T47D (cell line): ENCODE results near the gene SMPD3.

ENCODE experiments used
- DNase-seq, 2 experiments: peaks; one replicate each; pipeline versions ENCODE4 v3.0.0 to v3.0.0-alpha.2; 2011 to 2012; ENCODE audit warnings: low read depth in 1 of 2, low spot score in 1 of 2
- JUND ChIP-seq: IDR thresholded peaks from 2 replicates; pipeline ENCODE4 v1.6.1; 2012; ENCODE audit warnings: low read depth
- in situ Hi-C: cut with HindIII; loops from 2 replicates; pipeline ENCODE4 v1.10.0; 2016; ENCODE audit warnings: low sequenced_read_pairs, low pct_unique_long_range_greater_than_20kb

Gene SMPD3

GRCh38 chr16:68466174-68466573 lies 17.9 kb upstream of the SMPD3 start:
- in situ Hi-C loops: no loop called here
- DNase-seq: no peak
- TF ChIP-seq JUND: no peak

- no peak for DNase-seq
- TF ChIP-seq JUND: no peak
- in situ Hi-C loops: no loop called here
Measured at GRCh38 chr16:68463904-68464303, 15.6 kb upstream of the SMPD3 start.

- in situ Hi-C loops: no loop called here
- no peak for TF ChIP-seq JUND
- no peak for DNase-seq
Measured at GRCh38 chr16:68460067-68460466, 11.8 kb upstream of the SMPD3 start.

- no peak for DNase-seq
- TF ChIP-seq JUND: no peak
- in situ Hi-C loops: no loop called here
Measured at GRCh38 chr16:68459457-68459856, 11.1 kb upstream of the SMPD3 start.

- DNase-seq: no peak
- no peak for TF ChIP-seq JUND
- in situ Hi-C loops: no loop called here
Measured at GRCh38 chr16:68458551-68458950, 10.2 kb upstream of the SMPD3 start.

- in situ Hi-C loops: no loop called here
- no peak for DNase-seq
- TF ChIP-seq JUND: no peak
Measured at GRCh38 chr16:68458101-68458500, 9.8 kb upstream of the SMPD3 start.

- in situ Hi-C loops: no loop called here
- TF ChIP-seq JUND: no peak
Measured at GRCh38 chr16:68455631-68456030, 7.3 kb upstream of the SMPD3 start.

GRCh38 chr16:68454920-68455435 lies 6.7 kb upstream of the SMPD3 start:
- no peak for TF ChIP-seq JUND
- in situ Hi-C loops: no loop called here
- no peak for DNase-seq

More at GRCh38 chr16:68455631-68456030, 7.3 kb upstream of the SMPD3 start:
- DNase-seq: no peak

- in situ Hi-C loops: no loop called here
- no peak for DNase-seq
- TF ChIP-seq JUND: no peak
Measured at GRCh38 chr16:68453816-68454215, 5.5 kb upstream of the SMPD3 start.

- in situ Hi-C loops: no loop called here
- no peak for TF ChIP-seq JUND
- no peak for DNase-seq
Measured at GRCh38 chr16:68452176-68452575, 3.9 kb upstream of the SMPD3 start.

GRCh38 chr16:68451676-68452075 lies 3.4 kb upstream of the SMPD3 start:
- no peak for DNase-seq
- in situ Hi-C loops: no loop called here
- TF ChIP-seq JUND: no peak

- DNase-seq: no peak
- no peak for TF ChIP-seq JUND
- in situ Hi-C loops: no loop called here
Measured at GRCh38 chr16:68450741-68451255, 2.5 kb upstream of the SMPD3 start.

- DNase-seq: no peak
- in situ Hi-C loops: no loop called here
Measured at GRCh38 chr16:68447653-68448359, 502 bp downstream of the SMPD3 start.

More at GRCh38 chr16:68447653-68448359, 502 bp downstream of the SMPD3 start:
- no peak for TF ChIP-seq JUND
